Measurements from ENCODE around the gene SI.

DNA sequence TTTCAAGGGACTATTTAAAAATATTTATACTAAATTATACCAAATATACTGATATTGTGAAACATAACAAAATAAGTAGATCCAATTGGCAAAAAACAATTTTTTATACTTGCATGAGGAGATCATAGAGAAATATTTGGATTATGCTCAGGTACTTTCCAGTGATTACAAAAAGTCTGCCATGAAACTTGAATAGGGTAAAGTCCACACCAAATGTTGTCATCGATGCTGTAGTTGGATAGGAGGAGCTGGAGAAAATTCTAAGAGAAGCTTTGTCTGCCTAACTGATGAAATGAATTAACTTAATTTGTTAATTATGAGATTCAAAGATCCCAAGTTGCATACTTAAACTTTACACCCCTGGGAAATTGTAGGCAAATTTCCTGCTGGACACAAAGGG lies 93.3 kb downstream of the SI start:
- TF ChIP-seq, protein P1, sequence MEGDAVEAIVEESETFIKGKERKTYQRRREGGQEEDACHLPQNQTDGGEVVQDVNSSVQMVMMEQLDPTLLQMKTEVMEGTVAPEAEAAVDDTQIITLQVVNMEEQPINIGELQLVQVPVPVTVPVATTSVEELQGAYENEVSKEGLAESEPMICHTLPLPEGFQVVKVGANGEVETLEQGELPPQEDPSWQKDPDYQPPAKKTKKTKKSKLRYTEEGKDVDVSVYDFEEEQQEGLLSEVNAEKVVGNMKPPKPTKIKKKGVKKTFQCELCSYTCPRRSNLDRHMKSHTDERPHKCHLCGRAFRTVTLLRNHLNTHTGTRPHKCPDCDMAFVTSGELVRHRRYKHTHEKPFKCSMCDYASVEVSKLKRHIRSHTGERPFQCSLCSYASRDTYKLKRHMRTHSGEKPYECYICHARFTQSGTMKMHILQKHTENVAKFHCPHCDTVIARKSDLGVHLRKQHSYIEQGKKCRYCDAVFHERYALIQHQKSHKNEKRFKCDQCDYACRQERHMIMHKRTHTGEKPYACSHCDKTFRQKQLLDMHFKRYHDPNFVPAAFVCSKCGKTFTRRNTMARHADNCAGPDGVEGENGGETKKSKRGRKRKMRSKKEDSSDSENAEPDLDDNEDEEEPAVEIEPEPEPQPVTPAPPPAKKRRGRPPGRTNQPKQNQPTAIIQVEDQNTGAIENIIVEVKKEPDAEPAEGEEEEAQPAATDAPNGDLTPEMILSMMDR (IDR thresholded peaks at IDR 0.05) = no peak
- TF ChIP-seq EZH2phosphoT487 (IDR thresholded peaks at IDR 0.05) = no peak

Data from neural progenitor cell (in vitro differentiated cells).